HT1080 (cell line): ENCODE data around the gene CRYAB. TPM values are rescaled to one million over a fixed set of nuclear protein-coding genes. Genes with fewer than 3 reads are reported as not detected.
"Not testable (repeated sequence)": the region's sequence is repeated elsewhere in the genome, so short reads cannot be mapped to it uniquely, and the experiment has no call there.

Source experiments
- DNase-seq: peaks from one replicate; pipeline ENCODE4 v3.0.0-alpha.2; 2015; ENCODE audit warnings: low read depth
- small RNA-seq: library from RNA; depleted of rRNA; stranded (forward); fragments of <200 nt; gene quantifications from one replicate; pipeline ENCODE3, GENCODE V24; 2014
- total RNA-seq: library from RNA; depleted of rRNA; stranded (reverse); fragments of >200 nt; shearing (Covaris generic); gene quantifications from 2 replicates; pipeline ENCODE4 v1.2.3, GENCODE V29; 2014; rRNA removed

Gene CRYAB
- total RNA-seq, 1 experiment from 2014 or later: not detected

DNA sequence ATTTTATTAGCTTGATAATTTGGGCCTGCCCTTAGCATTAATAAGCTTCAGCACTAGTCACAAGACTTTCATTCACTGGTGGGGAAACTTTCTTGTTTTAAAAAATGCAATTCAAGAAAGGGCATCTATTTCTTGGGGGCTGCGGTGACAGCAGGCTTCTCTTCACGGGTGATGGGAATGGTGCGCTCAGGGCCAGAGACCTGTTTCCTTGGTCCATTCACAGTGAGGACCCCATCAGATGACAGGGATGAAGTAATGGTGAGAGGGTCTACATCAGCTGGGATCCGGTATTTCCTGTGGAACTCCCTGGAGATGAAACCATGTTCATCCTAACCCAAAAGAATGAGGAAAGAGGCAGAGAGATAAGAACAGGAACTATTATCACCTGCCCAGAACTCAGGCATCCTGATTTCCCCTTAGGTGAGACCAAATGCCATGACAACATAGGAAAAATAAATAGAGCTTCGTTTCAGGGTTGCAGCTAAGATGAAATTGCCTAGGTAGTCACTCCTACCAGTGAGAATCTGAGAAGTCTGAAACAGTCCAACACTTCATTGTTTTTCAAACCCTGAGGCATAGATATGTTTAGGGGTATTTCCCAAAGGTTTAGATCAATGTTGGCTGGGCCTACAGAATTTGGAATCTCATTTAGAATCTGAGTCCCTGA lies 2.8 kb downstream of the CRYAB start:
- DNase-seq: no peak

DNA sequence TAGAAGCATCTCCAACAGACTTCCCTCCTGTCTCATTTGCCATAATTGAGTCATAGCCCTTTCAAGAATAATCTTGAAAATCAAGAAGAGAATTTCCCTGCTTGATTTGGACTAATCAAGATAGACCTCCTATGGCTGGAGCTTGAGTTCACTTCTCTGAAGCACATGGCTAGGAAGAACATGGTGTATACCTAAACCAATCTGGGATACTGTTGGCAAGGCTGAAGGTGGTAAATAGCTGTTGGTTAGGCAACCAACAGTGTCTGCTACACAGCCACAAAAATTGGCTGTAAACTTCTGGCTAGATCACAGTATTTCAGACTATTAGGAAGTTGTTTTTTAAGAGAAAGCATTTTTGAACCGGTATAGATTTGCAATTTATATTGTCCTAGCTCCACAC lies 4.9 kb downstream of the CRYAB start:
- no peak for DNase-seq

DNA sequence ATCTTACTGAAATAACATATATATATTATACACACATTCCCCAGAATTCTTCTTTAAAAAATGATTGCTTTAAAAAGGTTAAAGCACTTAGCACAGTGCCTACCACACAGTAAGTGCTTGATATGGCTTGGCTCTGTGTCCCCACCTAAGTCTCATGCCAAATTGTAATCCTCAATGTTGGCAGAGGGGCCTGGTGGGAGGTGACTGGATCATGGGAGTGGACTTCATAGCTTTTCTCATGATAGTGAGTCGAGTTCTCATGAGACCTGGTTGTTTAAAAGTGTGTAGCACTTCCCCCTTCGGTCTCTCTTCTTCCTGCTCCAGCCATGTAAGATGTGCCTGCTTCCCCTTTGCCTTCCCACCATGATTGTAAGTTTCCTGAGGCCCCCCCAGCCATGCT lies 6.2 kb downstream of the CRYAB start:
- DNase-seq: no peak

DNA sequence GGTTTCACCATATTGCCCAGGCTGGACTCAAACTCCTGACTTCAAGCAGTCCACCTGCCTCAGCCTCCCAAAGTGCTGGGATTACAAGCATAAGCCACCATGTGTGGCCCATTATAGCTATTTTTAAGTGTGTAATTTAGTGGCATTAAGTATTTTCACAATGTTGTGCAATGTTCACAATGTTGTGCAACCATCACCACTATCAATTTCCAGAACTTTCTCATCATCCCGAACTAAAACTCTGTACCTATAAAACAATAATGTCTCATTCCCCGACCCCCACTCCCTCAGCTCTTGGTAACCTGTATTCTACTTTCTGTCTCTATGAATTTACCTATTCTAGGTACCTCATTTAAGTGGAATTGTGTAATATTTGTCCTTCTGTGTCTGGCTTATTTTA lies 24.7 kb downstream of the CRYAB start:
- no peak for DNase-seq

DNA sequence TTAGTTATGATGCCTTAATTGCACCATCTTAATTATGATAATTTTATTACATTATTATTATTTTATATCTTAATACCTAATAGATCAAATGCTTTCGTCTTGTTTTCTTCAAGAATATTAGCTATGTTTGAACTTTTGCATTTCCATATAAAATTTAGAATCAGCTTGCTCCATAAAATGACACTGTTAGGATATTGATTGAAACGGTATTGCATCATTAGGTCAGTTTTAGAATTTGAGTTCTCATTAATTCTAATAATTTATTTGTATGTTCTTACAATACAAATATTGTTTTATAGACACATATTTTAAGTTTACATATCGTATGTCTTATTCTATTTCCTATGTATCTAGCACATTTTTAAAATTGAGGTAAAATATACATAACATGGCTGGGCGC lies 25.5 kb downstream of the CRYAB start:
- no peak for DNase-seq

DNA sequence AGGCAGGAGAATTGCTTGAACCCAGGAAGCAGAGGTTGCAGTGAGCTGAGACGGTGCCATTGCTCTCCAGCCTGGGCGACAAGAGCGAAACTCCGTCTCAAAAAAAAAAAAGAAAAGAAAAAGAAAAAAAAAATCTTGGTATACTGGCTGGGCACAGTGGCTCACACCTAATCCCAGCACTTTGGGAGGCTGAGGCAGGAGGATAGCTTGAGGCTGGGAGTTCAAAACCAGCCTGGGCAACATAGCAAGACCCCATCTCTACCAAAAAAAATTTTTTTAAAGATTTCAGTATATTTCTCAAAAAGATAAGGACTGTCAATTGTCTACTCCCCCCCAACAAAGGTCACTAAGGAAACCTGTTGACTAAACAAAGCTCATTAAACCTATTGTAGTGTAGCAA lies 26.5 kb downstream of the CRYAB start:
- not testable (repeated sequence) for DNase-seq

DNA sequence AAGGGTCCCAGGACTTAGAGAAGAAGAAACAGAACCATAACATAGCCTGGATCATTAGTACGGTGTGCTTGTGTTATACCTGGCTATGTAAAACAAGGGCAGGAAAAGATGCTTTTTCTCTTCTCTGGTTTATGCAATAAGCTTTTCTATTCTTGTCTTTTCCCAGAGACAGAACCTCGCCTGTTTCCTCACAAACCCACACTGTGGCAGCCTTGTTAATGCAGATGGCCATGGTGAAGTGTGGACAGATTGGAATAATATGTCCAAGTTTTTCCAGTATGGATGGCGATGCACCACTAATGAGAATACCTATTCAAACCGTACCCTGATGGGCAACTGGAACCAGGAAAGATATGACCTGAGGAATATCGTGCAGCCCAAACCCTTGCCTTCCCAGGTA lies 29.4 kb downstream of the CRYAB start:
- DNase-seq: no peak

DNA sequence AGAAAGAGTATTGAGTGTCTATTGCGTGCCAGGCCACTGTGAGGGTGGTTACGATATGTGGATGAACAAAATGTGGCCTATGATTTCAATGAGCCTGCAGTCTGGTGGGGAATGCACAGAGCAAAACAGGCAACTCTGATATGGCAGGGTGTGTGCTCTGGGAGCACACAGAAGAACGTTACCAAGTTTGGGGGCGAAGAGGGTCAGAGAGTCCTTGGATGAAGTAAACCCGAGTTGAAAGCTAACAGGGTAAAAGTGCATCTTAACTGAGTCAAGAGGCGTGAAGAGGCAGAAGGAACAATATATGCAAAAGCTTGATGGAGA lies 32.0 kb downstream of the CRYAB start:
- DNase-seq: no peak

DNA sequence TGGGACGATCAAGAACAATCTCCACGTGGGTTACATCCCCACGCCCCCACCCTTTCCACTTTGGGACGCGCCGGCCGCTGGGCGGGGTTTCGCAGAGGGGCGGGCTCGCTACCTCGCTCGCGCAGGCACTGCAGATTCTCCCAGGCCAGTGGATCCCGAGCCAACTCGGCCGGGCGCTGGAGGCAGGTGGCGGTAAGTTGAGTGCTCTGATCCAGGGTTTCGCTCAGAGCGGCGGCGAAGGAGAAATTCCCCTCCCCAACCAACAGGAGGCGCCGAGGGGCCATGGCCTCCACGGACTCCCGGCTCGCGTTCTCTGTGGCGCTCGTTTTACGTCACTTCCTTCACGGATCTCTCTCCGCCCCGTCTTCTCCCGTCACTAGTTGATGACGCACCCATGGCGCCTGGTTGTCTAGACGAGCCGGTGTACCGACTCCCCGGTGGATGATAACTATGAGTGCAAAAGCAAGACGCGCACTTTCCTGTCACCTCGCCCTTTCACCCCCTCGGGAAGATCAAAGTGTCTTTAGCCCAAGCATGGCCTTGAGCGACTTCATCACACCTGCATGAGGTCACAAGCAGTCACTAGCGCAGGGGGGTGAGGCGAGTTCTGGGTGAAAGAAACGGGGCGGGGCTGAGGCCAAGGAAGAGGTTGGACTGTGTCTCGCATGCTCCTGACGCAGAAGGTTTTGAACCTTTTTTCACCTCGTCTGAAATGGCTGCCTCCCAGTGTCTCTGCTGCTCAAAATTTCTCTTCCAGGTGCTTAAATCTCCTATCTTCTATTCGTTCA lies 32.5 kb downstream of the CRYAB start, which contains the start of the genes CFAP68 and FDXACB1:
TSS of gene CFAP68 (plus strand) at position 693 of the 788 bp plus-strand sequence. CDS start at position 713, 20 bp downstream.
TSS of gene FDXACB1 (minus strand) at position 317 of the 788 bp plus-strand sequence. CDS start at position 284, 33 bp downstream.
- peak; percentile 98 for DNase-seq

DNA sequence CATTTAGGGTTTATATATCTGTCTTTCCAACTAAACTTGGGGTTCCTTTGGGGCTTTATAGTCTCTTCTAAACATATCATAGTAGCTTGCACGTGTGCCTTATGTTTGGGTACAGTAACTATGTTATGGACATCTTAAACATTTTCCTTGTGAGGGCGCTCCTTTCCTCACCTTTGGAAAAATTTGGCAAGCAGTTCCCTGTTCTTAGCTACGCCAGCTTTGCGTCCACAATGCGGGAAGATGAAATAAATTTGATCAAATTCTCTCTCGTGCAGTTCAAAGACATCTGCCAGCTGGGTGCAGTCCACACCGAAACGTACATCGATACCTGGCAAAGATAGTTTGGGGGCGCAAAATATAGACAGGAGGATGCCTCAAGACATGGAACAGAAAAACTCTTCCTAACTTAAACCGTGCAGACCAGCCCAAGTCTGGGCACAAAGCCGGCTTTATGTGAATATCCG lies 33.2 kb downstream of the CRYAB start:
- DNase-seq: no peak

DNA sequence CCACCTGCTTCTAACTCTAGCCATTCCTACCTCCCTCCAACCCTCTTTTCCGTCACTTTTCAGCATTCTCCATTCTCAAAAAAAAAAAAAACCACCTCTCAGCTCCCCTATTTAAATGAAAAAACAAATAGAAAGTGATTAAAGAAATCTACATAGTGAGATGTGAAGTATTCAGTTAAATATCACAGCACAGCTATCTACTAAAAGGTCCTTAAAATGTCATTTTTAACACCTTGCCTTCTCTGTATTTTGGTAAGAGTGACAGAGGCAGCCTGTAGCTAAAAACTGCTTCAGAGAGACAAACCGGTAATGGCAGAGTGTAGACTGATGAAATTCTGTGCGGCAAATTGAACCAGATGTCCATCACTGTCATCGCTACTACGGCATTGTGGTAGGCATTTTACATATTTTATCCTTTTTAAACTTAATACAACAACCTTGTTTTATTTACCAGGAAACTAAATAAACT lies 39.8 kb downstream of the CRYAB start:
- DNase-seq: no peak

DNA sequence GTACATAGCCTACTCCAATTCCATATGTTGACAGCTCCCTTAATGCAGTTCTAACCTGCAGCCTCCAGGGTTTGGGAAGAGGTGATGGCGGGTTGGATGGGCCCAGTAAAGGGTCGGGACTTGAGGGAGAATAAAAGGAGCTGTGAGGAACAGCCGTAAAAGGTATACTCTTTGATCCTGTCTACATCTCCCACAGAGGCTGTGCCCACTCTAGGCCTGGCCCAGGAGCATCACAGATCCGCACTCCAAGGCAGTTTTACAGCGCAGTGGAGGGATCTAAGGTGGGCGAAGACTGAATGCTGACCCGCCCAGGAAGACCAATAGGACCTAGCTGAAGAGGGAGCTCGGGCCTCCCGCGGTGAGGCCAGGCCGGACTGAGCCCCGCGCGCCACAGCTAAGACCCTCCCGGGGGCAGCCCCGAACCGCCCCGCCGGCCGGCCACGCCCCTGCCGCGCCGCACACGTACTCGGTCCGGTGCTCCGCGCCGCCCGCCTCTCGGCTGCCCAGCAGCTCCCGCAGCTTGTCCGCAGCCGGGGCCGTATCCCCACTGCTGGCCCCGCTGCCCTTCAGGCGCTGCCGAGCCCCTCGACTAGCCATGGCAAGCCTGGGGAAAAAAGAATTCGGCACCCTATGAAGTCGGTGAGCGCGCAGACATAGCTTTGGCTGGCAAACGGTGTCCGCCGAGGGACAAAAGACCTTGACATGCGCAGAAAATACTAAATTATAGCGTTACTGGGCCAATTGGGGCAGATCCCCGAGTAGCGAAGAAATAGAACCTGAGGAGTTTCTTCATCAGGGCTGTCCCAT lies 40.5 kb downstream of the CRYAB start, which contains the start of gene ALG9:
TSS of gene ALG9 (minus strand) at position 696 of the 807 bp plus-strand sequence. CDS start at position 597, 99 bp downstream.
- peak; percentile 74 for DNase-seq

DNA sequence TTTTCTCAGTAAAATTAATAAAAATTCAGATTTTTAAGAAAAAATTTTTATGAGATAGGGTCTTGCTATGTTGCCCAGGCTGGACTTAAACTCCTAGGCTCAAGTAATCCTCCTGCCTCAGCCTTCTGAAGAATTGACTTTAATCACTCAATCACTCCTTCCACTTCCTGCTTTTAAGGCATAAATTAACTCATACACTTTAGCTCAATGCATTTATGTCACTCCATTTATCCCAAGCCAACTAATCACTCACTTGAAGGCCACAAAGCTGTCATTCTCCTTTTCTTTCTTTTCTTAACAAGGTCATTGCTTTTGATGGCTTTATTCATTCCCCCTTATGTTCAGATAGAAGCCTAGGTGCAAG lies 41.1 kb downstream of the CRYAB start:
- no peak for DNase-seq

DNA sequence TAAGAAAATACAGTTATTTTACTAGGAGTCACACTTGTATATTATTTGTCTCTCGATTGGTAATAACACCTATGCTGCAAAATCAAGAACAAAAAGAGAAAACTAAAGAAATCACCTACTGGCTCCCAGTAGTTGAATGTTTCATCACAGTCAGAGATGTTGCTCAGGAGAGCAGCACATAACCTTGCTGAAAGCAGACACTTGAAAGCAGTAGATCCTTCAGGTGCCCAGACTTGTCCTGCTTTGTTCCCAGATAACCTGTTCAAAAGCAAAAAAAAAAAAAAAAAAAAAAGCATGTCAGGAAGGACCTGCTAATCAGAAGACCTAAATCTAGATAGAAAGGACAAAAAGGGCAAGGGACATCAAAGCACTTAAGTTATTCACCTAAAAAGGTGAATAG lies 41.5 kb downstream of the CRYAB start:
- no peak for DNase-seq

DNA sequence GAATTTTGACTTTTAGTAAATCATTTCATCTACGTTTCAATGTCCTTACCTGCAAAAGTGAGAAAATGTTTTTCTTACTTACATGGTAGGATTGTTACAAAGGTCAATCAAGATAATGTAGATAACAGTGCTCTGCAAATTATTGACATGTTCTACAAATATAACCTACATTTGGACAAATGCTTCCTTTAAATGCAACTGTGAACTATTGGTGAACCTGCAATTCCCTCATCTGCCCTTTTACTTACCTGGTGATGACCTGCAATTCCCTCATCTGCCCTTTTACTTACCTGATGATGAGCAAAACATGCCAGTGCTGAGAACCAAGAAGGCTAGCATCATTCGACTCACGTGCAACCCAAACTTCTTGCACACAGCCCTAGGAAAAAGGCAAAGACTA lies 51.3 kb downstream of the CRYAB start:
- DNase-seq: no peak

Small RNA genes lying within 50 kb of the gene (small RNA-seq; reads per million reads assigned to genes)
- gene C11orf52 (not detected), gene GNG5P3 (not detected), gene RNA5SP351 (not detected), gene RPL37AP8 (not detected)

Other genes starting within 250 kb of the CRYAB start
- gene PPP2R1B, start 145.4 kb downstream of the CRYAB start, total RNA-seq: 23.9 and 33.9 TPM in 2 replicates
- 18.3 and 25.1 TPM in 2 replicates for gene ALG9, start 40.2 kb downstream of the CRYAB start, total RNA-seq
- 6.0 and 7.0 TPM in 2 replicates for gene FDXACB1, start 32.6 kb downstream of the CRYAB start, total RNA-seq
- 63.7 and 74.6 TPM in 2 replicates for gene CFAP68, start 32.2 kb downstream of the CRYAB start, total RNA-seq
- gene HSPB2, start 964 bp upstream of the CRYAB start, total RNA-seq: not detected in 2 replicates
- not detected in 2 replicates for gene C11orf52, start 7.1 kb upstream of the CRYAB start, total RNA-seq
- gene DIXDC1, start 25.6 kb upstream of the CRYAB start, total RNA-seq: 2.8 and 5.1 TPM in 2 replicates
- gene DLAT, start 113.6 kb upstream of the CRYAB start, total RNA-seq: 65.8 and 67.9 TPM in 2 replicates
- 1.3 TPM in 2 replicates for gene PIH1D2, start 162.2 kb upstream of the CRYAB start, total RNA-seq
- 22.1 and 27.2 TPM in 2 replicates for gene NKAPD1, start 162.5 kb upstream of the CRYAB start, total RNA-seq
- 106 and 119 TPM in 2 replicates for gene TIMM8B, start 175.0 kb upstream of the CRYAB start, total RNA-seq
- 247 and 308 TPM in 2 replicates for gene SDHD, start 175.1 kb upstream of the CRYAB start, total RNA-seq